HepG2 (cell line): ENCODE results near the gene SLC17A8.

Source experiments
- CAMTA2 ChIP-seq: sonication (generic); formaldehyde crosslinking; IDR thresholded peaks from 2 replicates; pipeline ENCODE4 v1.4.0; 2020; ENCODE audit warnings: mild to moderate bottlenecking, missing genetic modification reagents, borderline replicate concordance
- CHD4 ChIP-seq: fragments of 200-600 bp; sonication (generic); IDR thresholded peaks from 2 replicates; pipeline ENCODE4 v1.7.0; 2017; ENCODE audit warnings: mild to moderate bottlenecking, low read length, borderline replicate concordance
- ETV6 ChIP-seq: sonication (generic); formaldehyde crosslinking; conservative IDR thresholded peaks from 2 replicates; pipeline ENCODE4 v1.4.0; 2020; ENCODE audit warnings: missing genetic modification reagents
- EZH2 ChIP-seq: conservative IDR thresholded peaks from 2 replicates; pipeline ENCODE4 v1.6.1; 2012; ENCODE audit warnings: mild to moderate bottlenecking, low read depth, low read length, moderate library complexity
- GATA4 ChIP-seq: sonication (generic); IDR thresholded peaks from 2 replicates; pipeline ENCODE4 v1.6.1; 2016; ENCODE audit warnings: antibody characterized with exemption, low read depth, borderline replicate concordance
- KDM5A ChIP-seq: fragments of 200-600 bp; sonication (generic); IDR thresholded peaks from 2 replicates; pipeline ENCODE4 v1.7.0; 2018; ENCODE audit warnings: antibody characterized with exemption, mild to moderate bottlenecking, low read length, borderline replicate concordance
- MTA1 ChIP-seq: sonication (generic); formaldehyde crosslinking; IDR thresholded peaks from 2 replicates; pipeline ENCODE4 v1.4.0; 2020; ENCODE audit warnings: missing genetic modification reagents, mild to moderate bottlenecking, borderline replicate concordance
- ZNF331 ChIP-seq: sonication (generic); formaldehyde crosslinking; IDR thresholded peaks from 2 replicates; pipeline ENCODE4 v1.4.0; 2020; ENCODE audit warnings: missing genetic modification reagents
- ZNF713 ChIP-seq: sonication (generic); formaldehyde crosslinking; IDR thresholded peaks from 2 replicates; pipeline ENCODE4 v1.4.0; 2020; ENCODE audit warnings: mild to moderate bottlenecking, missing genetic modification reagents
- TF ChIP-seq, protein P1 (sequence below): sonication (generic); formaldehyde crosslinking; IDR thresholded peaks from 2 replicates; pipeline ENCODE4 v1.8.0; 2022; ENCODE audit warnings: mild to moderate bottlenecking, missing genetic modification reagents, moderate library complexity

DNA sequence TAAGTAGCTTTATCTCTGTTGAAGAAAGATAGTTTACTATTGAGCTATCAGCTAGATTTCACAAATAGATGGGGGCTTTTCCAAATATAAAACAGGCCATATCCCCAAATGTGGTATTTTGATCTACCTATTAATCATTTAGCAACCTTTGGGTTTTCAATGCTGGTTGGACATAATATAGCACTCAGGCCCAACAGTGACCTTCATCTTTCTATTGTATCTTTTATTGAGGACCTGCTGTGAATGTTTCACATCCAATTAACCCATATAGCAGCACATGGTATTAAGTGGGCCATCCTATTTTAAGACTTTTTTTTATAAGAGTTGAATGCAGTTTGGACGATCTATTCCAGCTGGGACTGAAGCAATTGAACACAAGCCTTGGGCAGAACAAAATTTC is 106.8 kb downstream of the SLC17A8 start:
- TF ChIP-seq MTA1 (CRISPR knock-in tag) (no peak), CAMTA2 (no peak), ZNF331 (no peak), KDM5A (no peak), CHD4 (no peak), GATA4 (no peak), EZH2 (no peak), ZNF713 (no peak), ETV6 (CRISPR knock-in tag) (no peak)
- TF ChIP-seq, protein P1, sequence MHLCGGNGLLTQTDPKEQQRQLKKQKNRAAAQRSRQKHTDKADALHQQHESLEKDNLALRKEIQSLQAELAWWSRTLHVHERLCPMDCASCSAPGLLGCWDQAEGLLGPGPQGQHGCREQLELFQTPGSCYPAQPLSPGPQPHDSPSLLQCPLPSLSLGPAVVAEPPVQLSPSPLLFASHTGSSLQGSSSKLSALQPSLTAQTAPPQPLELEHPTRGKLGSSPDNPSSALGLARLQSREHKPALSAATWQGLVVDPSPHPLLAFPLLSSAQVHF, result no peak
